ENCODE measurements around the gene KLRC3. TPM values are rescaled to one million over a fixed set of nuclear protein-coding genes. Genes with fewer than 3 reads are reported as not detected.
"Not testable (repeated sequence)": the region's sequence is repeated elsewhere in the genome, so short reads cannot be mapped to it uniquely, and the experiment has no call there.

Gene KLRC3
- total RNA-seq, 2 experiments from 2014 or later = 1.5 to 6.8 TPM

DNA sequence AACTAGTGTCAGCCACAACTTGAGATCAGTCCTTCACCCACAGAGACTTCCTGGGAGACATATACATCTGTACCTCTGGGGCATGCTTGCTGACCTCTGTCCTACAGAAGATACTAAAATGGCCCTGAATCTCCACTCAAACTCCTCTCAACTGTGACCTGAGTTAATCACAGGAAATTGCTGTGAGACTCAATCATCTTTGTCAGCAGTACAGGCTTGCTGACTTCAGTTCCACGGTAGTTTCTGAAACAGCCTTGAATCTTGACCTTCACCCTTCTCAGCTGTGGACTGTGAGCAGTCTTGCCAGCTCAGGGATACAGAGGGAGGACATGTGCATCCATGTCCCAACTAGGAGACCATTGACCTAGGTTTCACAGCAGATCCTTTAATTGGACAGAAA, 34.1 kb upstream of the KLRC3 start:
- H3K27ac ChIP-seq (ENCODE audit: low read depth, low read length, poor library complexity, severe bottlenecking) = no peak overlapping the region
- H3K36me3 ChIP-seq (ENCODE audit: insufficient read depth, low read length) = peaks cover 5% of the 10 kb centered on the region; the same call in 1 of the 2 replicates
- BruUV-seq (replicated peaks) = no TSS peak
- peak overlapping the region; percentile 33 for H2AFZ ChIP-seq (ENCODE audit: low read length)
- no peak for DNase-seq (ENCODE audit: low spot score)
- ChIA-PET POLR2A (interaction anchor here (0.7 to 1.8 kb wide), 2 partner anchors 13 to 90 kb away, joined by 3 to 4 read pairs; no protein-coding TSS in a partner anchor), CTCF (ENCODE audit: unreplicated experiment) (no interaction called here)
- H3K4me3 ChIP-seq (ENCODE audit: low read depth, low read length, poor library complexity, severe bottlenecking) = no peak overlapping the region
- no peak overlapping the region for H3K4me2 ChIP-seq (ENCODE audit: low read length)
- peaks cover 17% of the 10 kb centered on the region; the same call in 1 of the 2 replicates for H3K9me3 ChIP-seq (ENCODE audit: low read length)
- TF ChIP-seq EZH2phosphoT487 (IDR thresholded peaks at IDR 0.05; ENCODE audit: borderline replicate concordance, low read depth, low read length) = no peak
- TF ChIP-seq, protein P1, sequence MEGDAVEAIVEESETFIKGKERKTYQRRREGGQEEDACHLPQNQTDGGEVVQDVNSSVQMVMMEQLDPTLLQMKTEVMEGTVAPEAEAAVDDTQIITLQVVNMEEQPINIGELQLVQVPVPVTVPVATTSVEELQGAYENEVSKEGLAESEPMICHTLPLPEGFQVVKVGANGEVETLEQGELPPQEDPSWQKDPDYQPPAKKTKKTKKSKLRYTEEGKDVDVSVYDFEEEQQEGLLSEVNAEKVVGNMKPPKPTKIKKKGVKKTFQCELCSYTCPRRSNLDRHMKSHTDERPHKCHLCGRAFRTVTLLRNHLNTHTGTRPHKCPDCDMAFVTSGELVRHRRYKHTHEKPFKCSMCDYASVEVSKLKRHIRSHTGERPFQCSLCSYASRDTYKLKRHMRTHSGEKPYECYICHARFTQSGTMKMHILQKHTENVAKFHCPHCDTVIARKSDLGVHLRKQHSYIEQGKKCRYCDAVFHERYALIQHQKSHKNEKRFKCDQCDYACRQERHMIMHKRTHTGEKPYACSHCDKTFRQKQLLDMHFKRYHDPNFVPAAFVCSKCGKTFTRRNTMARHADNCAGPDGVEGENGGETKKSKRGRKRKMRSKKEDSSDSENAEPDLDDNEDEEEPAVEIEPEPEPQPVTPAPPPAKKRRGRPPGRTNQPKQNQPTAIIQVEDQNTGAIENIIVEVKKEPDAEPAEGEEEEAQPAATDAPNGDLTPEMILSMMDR (conservative IDR thresholded peaks at IDR 0.05; ENCODE audit: low read length) = no peak
- H3K9me2 ChIP-seq (ENCODE audit: insufficient read depth, low read length) = no peaks in the 10 kb centered on the region
- no peaks in the 10 kb centered on the region for H3K79me2 ChIP-seq (ENCODE audit: insufficient read depth, low read depth, low read length)
- intact Hi-C loops (cut with micrococcal nuclease; ENCODE audit: unreplicated experiment) = no loop called here
- H4K20me1 ChIP-seq (ENCODE audit: insufficient read depth, low read length) = no peaks in the 10 kb centered on the region
- peaks cover 9% of the 10 kb centered on the region for H3K4me1 ChIP-seq (ENCODE audit: insufficient read depth, low read length, poor library complexity, severe bottlenecking)

DNA sequence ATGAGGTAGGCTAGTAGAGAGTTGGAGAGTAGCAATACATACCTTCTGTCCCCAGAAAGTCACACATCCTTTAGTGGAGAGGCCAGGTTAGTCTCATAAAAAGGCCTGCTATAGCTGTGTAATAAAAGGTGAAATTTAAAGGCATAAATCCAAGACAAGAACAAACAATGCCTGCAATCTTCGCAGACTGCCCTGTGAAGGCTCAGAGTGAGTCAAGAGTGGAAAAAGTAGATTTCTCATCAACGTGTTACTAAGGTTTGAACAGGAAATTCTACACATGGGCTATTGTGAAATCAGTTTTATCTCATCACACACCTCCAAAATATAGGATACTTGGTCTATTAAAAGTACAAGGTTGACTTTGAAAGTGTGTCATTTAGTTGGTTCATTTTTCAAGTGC, 32.8 kb upstream of the KLRC3 start, which contains the start of gene KLRC1:
KLRC1 (minus strand) TSS at position 222 of the 400 bp plus-strand sequence. CDS start 2,221 bp downstream, outside the sequence.
- CTCF ChIA-PET (ENCODE audit: unreplicated experiment) = no interaction called here

DNA sequence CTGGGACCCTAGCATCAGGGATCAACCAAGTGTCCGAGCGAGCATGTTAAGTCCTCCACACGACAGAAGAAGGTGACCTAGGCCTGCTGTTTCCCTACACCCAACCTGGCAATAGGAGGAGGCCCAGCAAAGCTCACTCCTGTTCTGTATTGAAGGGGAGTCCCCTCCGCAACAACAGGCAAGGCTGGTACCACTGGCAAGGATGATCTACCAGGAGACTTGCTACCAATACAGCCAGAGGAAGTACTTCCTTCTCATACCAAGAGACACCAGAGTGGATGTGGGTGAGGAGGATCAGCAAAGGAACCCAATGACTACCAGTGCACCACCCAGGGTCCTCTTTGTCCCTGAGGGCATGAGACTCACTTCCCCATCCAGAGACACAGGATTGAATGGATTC, 27.8 kb upstream of the KLRC3 start:
- CTCF ChIA-PET (ENCODE audit: unreplicated experiment) = no interaction called here
- POLR2A ChIA-PET = no interaction called here
- intact Hi-C loops (cut with micrococcal nuclease; ENCODE audit: unreplicated experiment) = no loop called here

More for the DNA sequence above, 32.8 kb upstream of the KLRC3 start, which contains the start of gene KLRC1:
- Histone ChIP-seq H3K9me2 (ENCODE audit: insufficient read depth, low read length) (no peaks in the 10 kb centered on the region), H3K9me3 (ENCODE audit: low read length) (peaks cover 17% of the 10 kb centered on the region; the same call in 1 of the 2 replicates), H2AFZ (ENCODE audit: low read length) (peak within 1 kb of the TSS; percentile 33), H3K4me1 (ENCODE audit: insufficient read depth, low read length, poor library complexity, severe bottlenecking) (peaks cover 9% of the 10 kb centered on the region), H3K36me3 (ENCODE audit: insufficient read depth, low read length) (peaks cover 5% of the 10 kb centered on the region; the same call in 1 of the 2 replicates), H3K4me2 (ENCODE audit: low read length) (no peak within 1 kb of the TSS), H3K79me2 (ENCODE audit: insufficient read depth, low read depth, low read length) (no peaks in the 10 kb centered on the region), H3K4me3 (ENCODE audit: low read depth, low read length, poor library complexity, severe bottlenecking) (no peak within 1 kb of the TSS), H3K27ac (ENCODE audit: low read depth, low read length, poor library complexity, severe bottlenecking) (no peak within 1 kb of the TSS), H4K20me1 (ENCODE audit: insufficient read depth, low read length) (no peaks in the 10 kb centered on the region)
- intact Hi-C loops (cut with micrococcal nuclease; ENCODE audit: unreplicated experiment) = no loop called here
- POLR2A ChIA-PET = interaction anchor here (0.7 kb wide), 1 partner anchor 297 kb away, joined by 3 read pairs; no protein-coding TSS in a partner anchor
- no peak for DNase-seq (ENCODE audit: low spot score)
- TF ChIP-seq, protein P1 (conservative IDR thresholded peaks at IDR 0.05; ENCODE audit: low read length) = no peak
- TF ChIP-seq EZH2phosphoT487 (IDR thresholded peaks at IDR 0.05; ENCODE audit: borderline replicate concordance, low read depth, low read length) = no peak
- BruUV-seq (replicated peaks) = no TSS peak

DNA sequence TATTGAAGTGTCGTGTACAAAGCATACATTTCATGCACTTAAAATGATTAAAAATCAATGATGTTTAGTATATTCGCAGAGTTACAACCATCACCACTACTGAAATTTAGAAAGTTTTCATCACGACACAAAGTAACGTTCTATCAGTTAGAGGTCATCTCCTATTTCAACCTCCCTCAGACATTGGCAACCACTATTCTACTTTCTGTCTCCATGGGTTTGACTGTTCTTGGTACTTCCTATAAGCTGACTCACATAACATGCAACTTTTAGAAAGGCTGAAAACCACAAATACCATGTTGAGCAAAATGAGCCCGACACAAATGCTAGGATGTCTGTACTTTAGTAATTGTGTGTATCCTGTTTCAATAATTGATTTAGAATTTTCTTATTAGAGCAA, 25.7 kb upstream of the KLRC3 start:
- H3K9me3 ChIP-seq (ENCODE audit: low read length); H2AFZ ChIP-seq (ENCODE audit: low read length); DNase-seq (ENCODE audit: low spot score); CTCF ChIA-PET (ENCODE audit: unreplicated experiment); BruUV-seq (replicated peaks); H3K27ac ChIP-seq (ENCODE audit: low read depth, low read length, poor library complexity, severe bottlenecking); intact Hi-C loops (cut with micrococcal nuclease; ENCODE audit: unreplicated experiment); H3K9me2 ChIP-seq (ENCODE audit: insufficient read depth, low read length); H3K4me3 ChIP-seq (ENCODE audit: low read depth, low read length, poor library complexity, severe bottlenecking); H4K20me1 ChIP-seq (ENCODE audit: insufficient read depth, low read length); H3K4me2 ChIP-seq (ENCODE audit: low read length); H3K4me1 ChIP-seq (ENCODE audit: insufficient read depth, low read length, poor library complexity, severe bottlenecking); POLR2A ChIA-PET; H3K79me2 ChIP-seq (ENCODE audit: insufficient read depth, low read depth, low read length); H3K36me3 ChIP-seq (ENCODE audit: insufficient read depth, low read length): not testable (repeated sequence)

More for the DNA sequence above, 27.8 kb upstream of the KLRC3 start:
- Histone ChIP-seq H3K36me3 (ENCODE audit: insufficient read depth, low read length) (no peaks in the 10 kb centered on the region), H3K4me2 (ENCODE audit: low read length) (no peak overlapping the region), H3K9me2 (ENCODE audit: insufficient read depth, low read length) (no peaks in the 10 kb centered on the region), H3K4me1 (ENCODE audit: insufficient read depth, low read length, poor library complexity, severe bottlenecking) (no peaks in the 10 kb centered on the region), H3K79me2 (ENCODE audit: insufficient read depth, low read depth, low read length) (no peaks in the 10 kb centered on the region), H3K9me3 (ENCODE audit: low read length) (no peaks in the 10 kb centered on the region), H4K20me1 (ENCODE audit: insufficient read depth, low read length) (no peaks in the 10 kb centered on the region), H2AFZ (ENCODE audit: low read length) (peak overlapping the region; percentile 58; the same call in 1 of the 2 replicates), H3K27ac (ENCODE audit: low read depth, low read length, poor library complexity, severe bottlenecking) (no peak overlapping the region), H3K4me3 (ENCODE audit: low read depth, low read length, poor library complexity, severe bottlenecking) (no peak overlapping the region)
- no peak for DNase-seq (ENCODE audit: low spot score)
- no TSS peak for BruUV-seq (replicated peaks)
- TF ChIP-seq EZH2phosphoT487 (IDR thresholded peaks at IDR 0.05; ENCODE audit: borderline replicate concordance, low read depth, low read length) = no peak
- TF ChIP-seq, protein P1 (conservative IDR thresholded peaks at IDR 0.05; ENCODE audit: low read length) = no peak
